ENCODE results near the gene TSPAN9.

Gene TSPAN9

DNA sequence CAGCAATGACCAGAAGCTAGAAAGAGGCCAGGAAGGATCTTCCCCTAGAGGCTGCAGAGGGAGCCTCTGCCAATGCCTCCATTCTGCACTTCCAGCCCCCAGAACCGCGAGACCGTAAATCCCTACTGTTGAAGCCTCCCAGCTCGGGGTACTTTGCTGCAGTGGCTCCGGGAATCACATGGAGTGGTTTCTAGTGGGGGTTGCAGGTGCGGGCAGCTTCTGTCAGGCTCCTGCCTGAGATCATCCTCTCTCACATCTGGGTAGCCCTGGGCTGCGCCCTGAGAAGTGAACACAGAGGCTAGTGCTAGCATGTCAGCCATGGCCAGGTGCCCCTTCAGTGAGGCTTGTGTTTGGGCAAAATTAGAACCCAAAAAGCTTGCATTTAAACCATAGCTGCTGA lies 67.3 kb downstream of the TSPAN9 start:
- H3K27me3 ChIP-seq (ENCODE audit: control insufficient read depth, insufficient read depth, low read length), result no peaks in the 10 kb centered on the region
- no peak overlapping the region for H3K9ac ChIP-seq (ENCODE audit: low read depth, low read length)
- no peak overlapping the region for H3K4me3 ChIP-seq (ENCODE audit: low read depth, low read length)
- no peaks in the 10 kb centered on the region for H3K4me1 ChIP-seq (ENCODE audit: control insufficient read depth, insufficient read depth, low read length)
- H3K9me3 ChIP-seq (ENCODE audit: control insufficient read depth, insufficient read depth, low read length), result no peaks in the 10 kb centered on the region
- no peaks in the 10 kb centered on the region for H3K36me3 ChIP-seq (ENCODE audit: control insufficient read depth, insufficient read depth, low read length)

DNA sequence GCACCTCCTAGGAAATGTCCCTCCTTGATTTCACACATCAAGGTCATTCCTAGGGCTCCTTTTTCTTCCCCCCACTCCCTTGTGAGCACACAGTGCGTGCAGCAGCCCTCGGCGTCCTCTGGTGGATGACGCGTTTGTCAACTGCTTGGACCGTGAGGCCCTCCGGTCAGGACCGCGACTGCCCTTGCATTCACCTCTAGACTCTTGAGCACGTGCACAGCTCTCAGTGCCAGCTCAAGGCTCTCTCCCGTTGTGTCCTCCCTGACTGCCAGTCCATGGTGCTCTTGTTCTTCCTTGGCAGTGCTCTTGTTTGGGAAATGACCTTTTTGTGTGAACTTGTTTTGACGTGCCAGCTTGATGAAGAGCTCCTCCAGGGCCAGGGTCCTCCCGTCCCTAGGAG lies 67.9 kb downstream of the TSPAN9 start:
- H3K9ac ChIP-seq (ENCODE audit: low read depth, low read length), result no peak overlapping the region
- no peaks in the 10 kb centered on the region for H3K9me3 ChIP-seq (ENCODE audit: control insufficient read depth, insufficient read depth, low read length)
- H3K27me3 ChIP-seq (ENCODE audit: control insufficient read depth, insufficient read depth, low read length), result no peaks in the 10 kb centered on the region
- H3K36me3 ChIP-seq (ENCODE audit: control insufficient read depth, insufficient read depth, low read length), result no peaks in the 10 kb centered on the region
- no peaks in the 10 kb centered on the region for H3K4me1 ChIP-seq (ENCODE audit: control insufficient read depth, insufficient read depth, low read length)
- H3K4me3 ChIP-seq (ENCODE audit: low read depth, low read length), result no peak overlapping the region

DNA sequence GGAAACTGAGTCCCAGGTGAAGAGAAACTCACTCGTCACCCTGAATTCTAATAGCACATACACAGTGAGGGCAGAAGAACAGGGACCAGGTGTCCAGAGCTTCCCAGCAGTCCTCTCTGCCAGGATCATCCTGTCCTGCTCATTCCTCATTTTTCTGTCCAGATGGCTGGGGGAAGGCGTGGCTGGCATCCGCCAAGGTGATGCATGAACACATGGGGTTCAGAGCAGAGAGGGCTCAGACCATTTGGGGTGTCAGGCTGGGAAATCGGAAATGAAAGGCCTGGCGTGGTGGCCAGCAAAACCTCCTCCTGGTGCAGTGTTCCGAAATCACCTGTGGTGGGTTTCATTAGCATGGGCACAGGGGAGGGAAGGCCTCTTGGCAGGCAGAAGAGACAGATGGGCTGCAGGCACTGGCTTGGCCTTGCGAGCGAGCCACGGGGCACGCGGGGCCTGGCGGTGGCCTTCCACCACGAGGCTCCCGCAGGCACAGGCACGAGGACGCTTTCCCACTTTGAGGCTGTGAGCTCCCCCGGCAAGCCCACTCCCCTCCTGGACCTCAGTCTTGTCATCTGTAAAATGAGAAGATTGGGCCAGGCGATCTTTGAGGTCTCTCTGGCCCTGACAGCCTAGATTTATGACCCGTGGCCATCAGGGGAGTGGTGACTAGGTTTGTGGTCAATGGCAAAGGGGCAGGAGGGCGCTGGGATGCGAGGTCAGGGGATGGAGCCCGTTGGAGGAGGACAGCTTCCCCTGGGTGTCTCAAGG lies 68.5 kb downstream of the TSPAN9 start:
- Histone ChIP-seq H3K27me3 (ENCODE audit: control insufficient read depth, insufficient read depth, low read length) (no peaks in the 10 kb centered on the region), H3K4me1 (ENCODE audit: control insufficient read depth, insufficient read depth, low read length) (peaks cover 5% of the 10 kb centered on the region), H3K9ac (ENCODE audit: low read depth, low read length) (no peak overlapping the region), H3K4me3 (ENCODE audit: low read depth, low read length) (no peak overlapping the region), H3K36me3 (ENCODE audit: control insufficient read depth, insufficient read depth, low read length) (no peaks in the 10 kb centered on the region), H3K9me3 (ENCODE audit: control insufficient read depth, insufficient read depth, low read length) (no peaks in the 10 kb centered on the region)

DNA sequence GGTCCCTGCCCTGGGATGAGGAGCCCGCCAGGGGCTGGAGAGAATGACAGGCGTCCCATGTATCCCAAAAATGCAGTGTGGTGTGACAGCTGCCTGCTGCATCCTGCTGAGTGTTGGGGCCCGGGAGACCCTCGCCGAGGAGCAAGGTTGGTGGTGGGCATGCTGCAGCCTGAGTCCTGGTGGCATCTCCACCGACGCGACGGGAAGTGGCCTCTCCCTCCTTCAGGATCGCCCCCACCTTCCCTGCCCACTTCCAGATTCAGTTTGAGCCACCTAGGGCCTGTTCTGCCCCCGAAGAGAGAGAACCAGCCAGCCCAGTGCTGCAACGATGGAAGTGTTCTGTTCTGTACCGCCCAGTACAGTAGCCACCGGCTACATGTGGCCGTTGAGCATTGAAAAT lies 70.1 kb downstream of the TSPAN9 start:
- Histone ChIP-seq H3K9ac (ENCODE audit: low read depth, low read length) (no peak overlapping the region), H3K27me3 (ENCODE audit: control insufficient read depth, insufficient read depth, low read length) (no peaks in the 10 kb centered on the region), H3K4me3 (ENCODE audit: low read depth, low read length) (no peak overlapping the region), H3K4me1 (ENCODE audit: control insufficient read depth, insufficient read depth, low read length) (peaks cover 7% of the 10 kb centered on the region), H3K36me3 (ENCODE audit: control insufficient read depth, insufficient read depth, low read length) (no peaks in the 10 kb centered on the region), H3K9me3 (ENCODE audit: control insufficient read depth, insufficient read depth, low read length) (no peaks in the 10 kb centered on the region)

DNA sequence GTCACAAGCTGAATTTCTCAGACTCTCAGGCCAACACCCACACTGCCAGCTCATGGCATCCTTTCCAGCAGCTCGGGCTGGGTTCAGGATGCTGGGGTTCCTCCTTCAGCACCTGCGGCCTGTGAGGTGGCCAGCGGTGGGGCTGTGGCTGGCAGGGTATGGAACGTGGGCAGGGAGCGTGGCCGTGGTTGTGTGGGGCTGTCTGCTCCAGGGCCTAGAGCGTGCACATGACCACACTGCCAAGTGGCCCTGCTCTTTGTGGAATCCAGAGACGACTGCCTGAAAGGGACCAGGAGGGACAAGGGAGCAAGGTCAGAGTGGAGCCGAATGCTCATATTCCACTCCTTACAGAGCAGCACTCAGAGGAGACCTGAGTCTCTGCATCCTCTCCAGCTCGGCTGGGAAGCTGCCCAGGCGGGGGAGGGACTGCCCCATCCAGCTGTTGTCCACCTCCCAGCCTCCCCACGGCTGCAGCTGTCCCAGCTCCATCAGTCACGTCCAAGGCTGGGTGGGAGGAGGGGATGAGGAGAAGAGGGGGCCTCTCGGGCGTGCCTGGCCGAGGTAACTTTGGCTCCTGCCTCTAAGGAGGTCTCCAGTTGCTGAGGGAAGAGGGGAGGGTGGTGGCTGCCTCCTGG lies 71.3 kb downstream of the TSPAN9 start:
- Histone ChIP-seq H3K36me3 (ENCODE audit: control insufficient read depth, insufficient read depth, low read length) (no peaks in the 10 kb centered on the region), H3K4me3 (ENCODE audit: low read depth, low read length) (no peak overlapping the region), H3K9me3 (ENCODE audit: control insufficient read depth, insufficient read depth, low read length) (no peaks in the 10 kb centered on the region), H3K4me1 (ENCODE audit: control insufficient read depth, insufficient read depth, low read length) (peaks cover 7% of the 10 kb centered on the region), H3K27me3 (ENCODE audit: control insufficient read depth, insufficient read depth, low read length) (no peaks in the 10 kb centered on the region), H3K9ac (ENCODE audit: low read depth, low read length) (no peak overlapping the region)

DNA sequence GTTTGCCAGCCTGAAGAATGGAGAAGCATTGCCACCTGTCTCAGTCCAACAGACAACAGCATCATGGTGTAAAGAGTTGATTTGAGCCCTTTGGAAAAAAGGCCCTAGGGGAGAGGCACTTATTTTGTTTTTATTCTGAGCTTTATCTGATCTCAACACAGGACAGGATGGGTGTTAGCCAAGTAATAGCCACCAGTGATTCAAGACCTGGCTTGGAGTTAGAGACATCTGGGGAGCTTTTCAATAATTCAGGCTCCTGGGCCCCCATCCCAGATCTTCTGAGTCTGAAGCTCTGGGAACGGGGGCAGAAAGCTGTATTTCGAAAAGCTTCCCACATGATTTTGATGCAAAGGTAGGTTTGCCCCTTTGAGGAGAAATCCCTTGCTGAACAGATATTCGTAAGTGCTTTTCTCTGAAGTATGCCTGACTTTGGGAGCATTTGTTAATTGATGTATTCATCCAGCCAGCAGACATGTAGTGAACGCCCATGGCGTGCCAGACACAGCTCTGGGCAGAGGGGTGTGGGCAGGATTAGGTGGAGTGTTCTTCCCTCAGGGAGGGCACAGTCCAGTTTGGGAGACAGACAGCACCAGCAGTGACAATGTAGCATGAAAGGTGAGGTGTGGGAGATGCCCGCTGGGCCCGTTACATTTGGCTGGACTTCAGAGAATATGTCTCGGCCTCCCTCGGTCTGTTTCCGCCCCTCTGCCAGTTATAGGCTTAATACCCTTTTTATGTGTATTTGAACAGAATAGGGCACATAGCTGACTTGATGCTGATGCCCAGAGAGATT lies 72.5 kb downstream of the TSPAN9 start:
- H3K4me3 ChIP-seq (ENCODE audit: low read depth, low read length), result no peak overlapping the region
- H3K4me1 ChIP-seq (ENCODE audit: control insufficient read depth, insufficient read depth, low read length), result peaks cover 7% of the 10 kb centered on the region
- no peaks in the 10 kb centered on the region for H3K9me3 ChIP-seq (ENCODE audit: control insufficient read depth, insufficient read depth, low read length)
- no peaks in the 10 kb centered on the region for H3K36me3 ChIP-seq (ENCODE audit: control insufficient read depth, insufficient read depth, low read length)
- H3K9ac ChIP-seq (ENCODE audit: low read depth, low read length), result no peak overlapping the region
- no peaks in the 10 kb centered on the region for H3K27me3 ChIP-seq (ENCODE audit: control insufficient read depth, insufficient read depth, low read length)

DNA sequence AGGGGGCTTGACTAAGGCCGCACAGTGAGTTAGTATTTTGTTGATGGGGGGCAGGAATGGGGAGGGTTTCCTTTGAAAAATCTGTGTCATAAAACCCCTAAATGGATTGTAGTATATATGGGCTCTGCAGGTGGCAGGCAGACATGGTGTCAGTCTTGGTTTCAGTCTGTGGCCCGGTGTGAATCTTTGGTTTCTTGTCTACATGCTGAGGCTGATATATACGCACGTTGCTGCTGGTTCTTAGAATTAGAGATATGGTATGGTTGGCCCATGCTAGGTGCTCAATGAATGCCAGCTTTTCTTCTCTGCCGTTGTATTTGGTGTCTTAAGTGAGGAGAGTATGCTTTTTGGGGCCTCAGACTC lies 73.1 kb downstream of the TSPAN9 start:
- Histone ChIP-seq H3K9me3 (ENCODE audit: control insufficient read depth, insufficient read depth, low read length) (no peaks in the 10 kb centered on the region), H3K9ac (ENCODE audit: low read depth, low read length) (no peak overlapping the region), H3K36me3 (ENCODE audit: control insufficient read depth, insufficient read depth, low read length) (no peaks in the 10 kb centered on the region), H3K4me1 (ENCODE audit: control insufficient read depth, insufficient read depth, low read length) (peaks cover 7% of the 10 kb centered on the region), H3K27me3 (ENCODE audit: control insufficient read depth, insufficient read depth, low read length) (no peaks in the 10 kb centered on the region), H3K4me3 (ENCODE audit: low read depth, low read length) (no peak overlapping the region)

DNA sequence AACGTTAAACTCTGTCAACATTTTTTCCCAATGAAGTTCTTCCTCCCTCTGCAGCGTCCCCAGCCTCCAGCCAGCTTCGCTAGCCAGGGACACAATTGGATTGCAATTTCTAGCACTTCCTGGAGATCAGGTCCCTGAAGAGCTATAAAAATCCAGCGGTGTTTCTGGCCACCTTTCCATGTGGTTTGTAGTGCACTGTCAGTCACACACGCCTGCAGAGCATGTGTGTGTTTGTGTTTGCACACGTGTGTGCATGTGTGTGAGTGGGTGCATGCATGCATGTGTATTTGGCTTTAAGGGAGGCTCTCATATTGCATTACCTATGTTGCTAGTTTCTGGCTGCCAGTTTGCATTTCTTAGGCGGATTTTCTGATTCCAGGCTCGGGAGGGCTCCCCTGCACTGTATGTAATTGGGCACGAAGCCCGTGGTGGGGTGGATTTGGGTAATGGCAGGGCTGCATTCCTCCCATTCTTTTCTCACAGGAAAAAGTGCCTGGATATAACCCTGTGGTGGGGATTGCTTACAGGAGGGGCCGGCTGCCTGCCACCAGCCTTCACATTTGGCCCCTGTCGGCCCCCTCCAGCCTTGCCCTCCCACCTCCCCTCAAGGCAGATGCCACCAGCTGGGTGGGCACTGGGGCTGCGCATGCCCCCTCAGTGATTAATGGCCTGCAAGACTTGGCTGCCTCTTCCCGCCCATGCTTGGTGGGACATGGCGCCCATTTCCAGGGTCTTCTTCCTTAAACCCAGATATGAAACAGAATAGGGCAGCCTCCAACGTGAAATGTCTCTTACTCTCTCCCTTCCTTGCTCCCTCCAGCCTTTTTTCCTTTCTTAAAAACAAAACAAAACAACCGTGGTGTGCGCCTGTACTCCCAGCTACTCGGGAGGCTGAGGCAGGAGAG lies 74.0 kb downstream of the TSPAN9 start:
- Histone ChIP-seq H3K9me3 (ENCODE audit: control insufficient read depth, insufficient read depth, low read length) (no peaks in the 10 kb centered on the region), H3K9ac (ENCODE audit: low read depth, low read length) (no peak overlapping the region), H3K4me3 (ENCODE audit: low read depth, low read length) (no peak overlapping the region), H3K36me3 (ENCODE audit: control insufficient read depth, insufficient read depth, low read length) (no peaks in the 10 kb centered on the region), H3K4me1 (ENCODE audit: control insufficient read depth, insufficient read depth, low read length) (peaks cover 7% of the 10 kb centered on the region), H3K27me3 (ENCODE audit: control insufficient read depth, insufficient read depth, low read length) (no peaks in the 10 kb centered on the region)

DNA sequence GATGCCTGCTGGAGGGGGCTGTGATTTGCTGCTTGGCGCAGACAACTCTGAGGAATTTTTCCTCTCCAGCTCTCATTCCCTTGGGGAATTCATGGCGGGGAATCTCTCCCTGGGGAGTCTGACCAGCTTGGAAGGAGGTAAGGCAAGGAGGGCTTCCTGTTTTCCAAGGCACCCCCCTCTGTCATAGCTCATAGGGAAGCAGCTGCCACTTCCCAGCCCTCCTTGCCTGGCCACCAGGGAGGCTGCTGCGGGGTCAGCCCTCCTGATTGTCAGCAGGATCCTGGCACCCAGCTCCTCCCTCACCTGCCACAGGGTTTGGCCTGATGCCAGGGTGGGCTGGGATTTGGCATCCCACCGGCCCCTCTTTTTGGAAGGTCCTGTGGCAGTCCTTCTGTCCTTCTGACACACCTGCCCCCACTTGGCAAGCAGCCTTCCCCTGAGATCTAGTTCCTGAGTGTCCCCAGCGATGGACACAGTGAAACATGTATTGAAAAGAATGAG lies 74.9 kb downstream of the TSPAN9 start:
- Histone ChIP-seq H3K27me3 (ENCODE audit: control insufficient read depth, insufficient read depth, low read length) (no peaks in the 10 kb centered on the region), H3K9ac (ENCODE audit: low read depth, low read length) (no peak overlapping the region), H3K4me1 (ENCODE audit: control insufficient read depth, insufficient read depth, low read length) (peaks cover 7% of the 10 kb centered on the region), H3K9me3 (ENCODE audit: control insufficient read depth, insufficient read depth, low read length) (no peaks in the 10 kb centered on the region), H3K36me3 (ENCODE audit: control insufficient read depth, insufficient read depth, low read length) (no peaks in the 10 kb centered on the region), H3K4me3 (ENCODE audit: low read depth, low read length) (no peak overlapping the region)

DNA sequence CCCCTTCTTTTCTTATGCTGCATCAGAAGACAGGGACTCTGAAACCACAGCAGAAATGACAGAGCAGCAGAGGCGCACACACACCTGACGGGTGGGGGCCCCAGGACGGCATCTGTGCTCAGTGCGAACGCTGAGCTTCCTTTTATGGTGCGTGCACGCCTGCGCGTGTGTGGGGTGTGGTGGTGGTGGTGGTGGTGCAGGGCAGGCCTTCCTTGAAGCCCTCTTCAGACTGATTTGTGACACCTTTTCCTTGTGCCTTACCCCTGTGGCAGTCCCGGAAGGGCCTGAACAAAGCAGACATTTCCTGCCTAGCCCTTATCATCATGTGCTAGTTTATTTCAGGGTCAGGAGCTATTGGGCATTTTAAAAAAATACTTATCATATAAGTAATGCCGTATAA lies 75.7 kb downstream of the TSPAN9 start:
- no peaks in the 10 kb centered on the region for H3K36me3 ChIP-seq (ENCODE audit: control insufficient read depth, insufficient read depth, low read length)
- H3K4me3 ChIP-seq (ENCODE audit: low read depth, low read length), result no peak overlapping the region
- peaks cover 7% of the 10 kb centered on the region for H3K4me1 ChIP-seq (ENCODE audit: control insufficient read depth, insufficient read depth, low read length)
- H3K9me3 ChIP-seq (ENCODE audit: control insufficient read depth, insufficient read depth, low read length), result no peaks in the 10 kb centered on the region
- H3K9ac ChIP-seq (ENCODE audit: low read depth, low read length), result no peak overlapping the region
- H3K27me3 ChIP-seq (ENCODE audit: control insufficient read depth, insufficient read depth, low read length), result no peaks in the 10 kb centered on the region

DNA sequence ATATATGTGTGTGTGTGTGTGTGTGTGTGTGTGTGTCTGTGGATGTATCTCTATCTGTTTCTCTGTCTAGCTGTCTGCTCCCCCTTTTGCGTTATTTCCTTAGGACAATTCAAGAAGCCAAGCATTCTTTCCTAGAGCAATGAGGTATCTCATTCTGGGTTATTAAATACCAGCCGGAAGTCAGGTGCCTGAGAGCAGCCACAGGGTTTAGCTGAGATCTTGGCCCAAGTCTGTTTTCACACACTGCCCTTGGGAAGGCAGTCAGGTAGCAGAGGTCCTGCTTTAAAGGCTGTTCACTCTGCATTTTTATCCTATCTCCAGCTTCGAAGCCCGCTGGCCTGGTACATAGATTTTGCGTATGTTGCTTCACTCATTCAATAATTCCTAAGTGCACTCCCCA lies 76.8 kb downstream of the TSPAN9 start:
- Histone ChIP-seq H3K4me3 (ENCODE audit: low read depth, low read length) (no peak overlapping the region), H3K9ac (ENCODE audit: low read depth, low read length) (no peak overlapping the region), H3K4me1 (ENCODE audit: control insufficient read depth, insufficient read depth, low read length) (peaks cover 7% of the 10 kb centered on the region), H3K27me3 (ENCODE audit: control insufficient read depth, insufficient read depth, low read length) (no peaks in the 10 kb centered on the region), H3K9me3 (ENCODE audit: control insufficient read depth, insufficient read depth, low read length) (no peaks in the 10 kb centered on the region), H3K36me3 (ENCODE audit: control insufficient read depth, insufficient read depth, low read length) (no peaks in the 10 kb centered on the region)

Measured in iPS-15b (cell line).